HCT116 (cell line): ENCODE data around the gene BCL2L11.

ENCODE experiments used
- ATF3 ChIP-seq: IDR thresholded peaks from 2 replicates; pipeline ENCODE4 v1.6.1; 2012
- CTCF ChIP-seq, 3 experiments: fragments of 200-600 bp in 1 of 3; sonication (generic) in 1 of 3; IDR thresholded peaks in 2 of 3; conservative IDR thresholded peaks in 1 of 3; 2 replicates each; pipeline ENCODE4 v1.5.1; 2012 to 2017; ENCODE audit warnings: low read depth in 2 of 3, low read length in 2 of 3, antibody characterized with exemption in 1 of 3, borderline replicate concordance in 1 of 3, control low read depth in 1 of 3, mild to moderate bottlenecking in 1 of 3, mixed read lengths in 1 of 3, mixed run types in 1 of 3, moderate library complexity in 1 of 3; ENCODE audit not compliant: insufficient read depth in 1 of 3
- ELF1 ChIP-seq: IDR thresholded peaks from 2 replicates; pipeline ENCODE4 v1.6.1; 2012; ENCODE audit warnings: low read depth, borderline replicate concordance
- EZH2 ChIP-seq: fragments of 200-600 bp; sonication (generic); IDR thresholded peaks from 2 replicates; pipeline ENCODE4 v1.6.1; 2017; ENCODE audit warnings: antibody characterized with exemption, mixed run types
- POLR2AphosphoS5 ChIP-seq: IDR thresholded peaks from 2 replicates; pipeline ENCODE4 v1.6.1; 2011; ENCODE audit warnings: mild to moderate bottlenecking, low read depth, low read length, moderate library complexity
- REST ChIP-seq: IDR thresholded peaks from 2 replicates; pipeline ENCODE4 v1.6.1; 2012; ENCODE audit warnings: low read depth
- SP1 ChIP-seq: IDR thresholded peaks from 2 replicates; pipeline ENCODE4 v1.6.1; 2012; ENCODE audit warnings: low read depth
- ZNF274 ChIP-seq: fragments of 200-500 bp; sonication (Bioruptor generic); IDR thresholded peaks from 2 replicates; pipeline ENCODE4 v1.6.1; 2014; ENCODE audit warnings: mild to moderate bottlenecking, low read depth, low read length, inconsistent platforms
- TF ChIP-seq, protein P1 (sequence below): IDR thresholded peaks from 2 replicates; pipeline ENCODE4 v1.6.1; 2011; ENCODE audit warnings: mild to moderate bottlenecking, low read length, moderate library complexity; ENCODE audit not compliant: insufficient replicate concordance; ENCODE audit errors: extremely low read depth

DNA sequence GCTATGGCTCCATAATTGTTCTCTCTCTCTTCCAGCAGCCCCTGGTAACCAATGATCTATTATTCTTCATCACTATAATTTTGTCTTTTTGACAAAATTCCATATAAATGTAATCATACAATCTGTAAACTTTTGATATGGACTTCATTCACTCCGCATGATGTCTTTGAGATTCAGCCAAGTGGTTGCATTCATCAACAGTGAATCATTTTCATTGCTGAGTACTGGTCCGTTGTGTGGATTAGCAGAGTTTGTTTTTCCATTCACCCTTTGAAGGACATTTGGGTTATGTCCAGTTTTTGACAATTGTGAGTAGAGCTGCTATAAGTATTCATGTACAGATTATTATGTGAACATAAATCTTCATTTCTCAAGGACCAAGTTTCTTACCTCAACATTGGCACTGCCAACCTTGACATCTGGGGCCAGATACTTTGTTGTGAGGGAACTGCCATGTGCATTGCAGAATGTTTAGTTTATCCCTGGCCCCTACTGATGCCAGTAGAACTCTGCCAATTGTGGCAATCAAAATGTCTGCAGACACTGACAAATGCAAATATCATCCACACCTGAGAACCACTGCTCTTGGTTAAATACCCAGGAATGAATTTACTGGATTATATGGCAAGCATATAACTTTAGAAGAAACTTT, 48.4 kb upstream of the BCL2L11 start:
- TF ChIP-seq, protein P1, sequence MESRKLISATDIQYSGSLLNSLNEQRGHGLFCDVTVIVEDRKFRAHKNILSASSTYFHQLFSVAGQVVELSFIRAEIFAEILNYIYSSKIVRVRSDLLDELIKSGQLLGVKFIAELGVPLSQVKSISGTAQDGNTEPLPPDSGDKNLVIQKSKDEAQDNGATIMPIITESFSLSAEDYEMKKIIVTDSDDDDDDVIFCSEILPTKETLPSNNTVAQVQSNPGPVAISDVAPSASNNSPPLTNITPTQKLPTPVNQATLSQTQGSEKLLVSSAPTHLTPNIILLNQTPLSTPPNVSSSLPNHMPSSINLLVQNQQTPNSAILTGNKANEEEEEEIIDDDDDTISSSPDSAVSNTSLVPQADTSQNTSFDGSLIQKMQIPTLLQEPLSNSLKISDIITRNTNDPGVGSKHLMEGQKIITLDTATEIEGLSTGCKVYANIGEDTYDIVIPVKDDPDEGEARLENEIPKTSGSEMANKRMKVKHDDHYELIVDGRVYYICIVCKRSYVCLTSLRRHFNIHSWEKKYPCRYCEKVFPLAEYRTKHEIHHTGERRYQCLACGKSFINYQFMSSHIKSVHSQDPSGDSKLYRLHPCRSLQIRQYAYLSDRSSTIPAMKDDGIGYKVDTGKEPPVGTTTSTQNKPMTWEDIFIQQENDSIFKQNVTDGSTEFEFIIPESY, result no peak
- TF ChIP-seq POLR2AphosphoS5 (peak; percentile 50; the same call in 1 of the 2 replicates), REST (no peak), CTCF (IDR thresholded peaks at IDR 0.05 in 2 of 3, conservative IDR thresholded peaks at IDR 0.05 in 1 of 3; ENCODE audit: borderline replicate concordance in 1 of 3, insufficient read depth in 1 of 3, low read depth in 2 of 3, low read length in 2 of 3) (no peak), ELF1 (no peak), EZH2 (no peak), ZNF274 (no peak), SP1 (peak; percentile 78), ATF3 (no peak)
